Thoracic aorta (tissue), 2 donors: ENCODE results near the gene DYRK1B. TPM values are rescaled to one million over a fixed set of nuclear protein-coding genes. Genes with fewer than 3 reads are reported as not detected.

Experiments
- ATAC-seq: fragments of 150-250 bp; one replicate; pipeline ENCODE4 v1.8.0; 2017; ENCODE audit warnings: low read depth; ENCODE audit not compliant: insufficient number of reproducible peaks, low FRiP score
- DNase-seq: peaks from one replicate; pipeline ENCODE4 v3.0.0-alpha.2; 2020; ENCODE audit warnings: low spot score
- H3K27ac ChIP-seq, 2 donors: fragments of 200-600 bp; sonication (generic); 1 replicate in 1 of 2; 2 replicates in 1 of 2; pipeline ENCODE4 v1.5.1; 2016; ENCODE audit warnings: mild to moderate bottlenecking in 2 of 2, moderate library complexity in 2 of 2
- H3K27me3 ChIP-seq: fragments of 200-600 bp; sonication (generic); replicated peaks from 2 replicates; pipeline ENCODE4 v1.6.0; 2016; ENCODE audit warnings: mild to moderate bottlenecking; ENCODE audit not compliant: insufficient read depth
- H3K36me3 ChIP-seq: fragments of 200-600 bp; sonication (generic); one replicate; pipeline ENCODE4 v1.5.1; 2016
- H3K4me1 ChIP-seq, 2 donors: fragments of 200-600 bp; sonication (generic); 1 replicate in 1 of 2; 2 replicates in 1 of 2; pipeline versions ENCODE4 v1.5.1 to v1.6.0; 2016; ENCODE audit warnings: low read depth in 2 of 2, mild to moderate bottlenecking in 1 of 2; ENCODE audit not compliant: control insufficient read depth in 1 of 2
- H3K4me3 ChIP-seq: fragments of 200-600 bp; sonication (generic); 2 replicates; pipeline ENCODE4 v1.5.1; 2016; ENCODE audit warnings: mild to moderate bottlenecking
- H3K9me3 ChIP-seq: fragments of 200-600 bp; sonication (generic); 2 replicates; pipeline ENCODE4 v1.5.1; 2016
- CTCF ChIP-seq: fragments of 200-600 bp; sonication (generic); IDR thresholded peaks from one replicate; pipeline ENCODE4 v1.5.1; 2019; ENCODE audit warnings: antibody characterized with exemption
- total RNA-seq, 2 donors: library from RNA; depleted of rRNA; stranded (reverse); fragments of >200 nt; gene quantifications; one replicate each; pipeline versions ENCODE4 v1.1.0 to v1.2.3, GENCODE V29; 2016

Gene DYRK1B
- total RNA-seq, 2 donors from 2014 or later, result 8.9 to 10.2 TPM

GRCh38 chr19:39838569-39838968, 4.6 kb upstream of the DYRK1B start:
- no peak overlapping the region for H3K4me3 ChIP-seq
- no peak for DNase-seq
- H3K27me3 ChIP-seq, result no peaks in the 10 kb centered on the region
- peaks cover 30% of the 10 kb centered on the region for H3K36me3 ChIP-seq
- H3K9me3 ChIP-seq, result no peaks in the 10 kb centered on the region
- peaks cover 5 to 21% of the 10 kb centered on the region in 2 donors for H3K4me1 ChIP-seq
- TF ChIP-seq CTCF, result no peak
- ATAC-seq, result no peak
- no peak overlapping the region for H3K27ac ChIP-seq

- TF ChIP-seq CTCF, result no peak
- Histone ChIP-seq H3K27me3 (no peaks in the 10 kb centered on the region), H3K27ac (no peak overlapping the region), H3K36me3 (peaks cover 30% of the 10 kb centered on the region), H3K9me3 (no peaks in the 10 kb centered on the region), H3K4me1 (peaks cover 8 to 21% of the 10 kb centered on the region in 2 donors), H3K4me3 (no peak overlapping the region)
- ATAC-seq (no peak), DNase-seq (no peak)
Measured at GRCh38 chr19:39837978-39838377, 4.0 kb upstream of the DYRK1B start.

- Histone ChIP-seq H3K4me3 (peak overlapping the region; percentile 94), H3K9me3 (no peaks in the 10 kb centered on the region), H3K27ac (peak overlapping the region; percentile 47 to 78), H3K4me1 (peaks cover 7 to 15% of the 10 kb centered on the region in 2 donors), H3K36me3 (peaks cover 45% of the 10 kb centered on the region), H3K27me3 (no peaks in the 10 kb centered on the region)
- ATAC-seq, result no peak
- TF ChIP-seq CTCF, result no peak
- DNase-seq, result no peak
Measured at GRCh38 chr19:39834287-39834841, 402 bp upstream of the DYRK1B start.

- Histone ChIP-seq H3K4me3 (peak overlapping the region; percentile 94), H3K4me1 (peaks cover 7 to 15% of the 10 kb centered on the region in 2 donors), H3K27ac (peak overlapping the region; percentile 62 to 78), H3K27me3 (no peaks in the 10 kb centered on the region), H3K36me3 (peaks cover 38% of the 10 kb centered on the region), H3K9me3 (no peaks in the 10 kb centered on the region)
- DNase-seq (no peak), ATAC-seq (no peak)
- no peak for TF ChIP-seq CTCF
Measured at GRCh38 chr19:39833160-39833463, 850 bp downstream of the DYRK1B start.

GRCh38 chr19:39832341-39833083, 1.4 kb downstream of the DYRK1B start:
- H3K4me1 ChIP-seq, result peaks cover 7 to 15% of the 10 kb centered on the region in 2 donors
- H3K27me3 ChIP-seq, result no peaks in the 10 kb centered on the region

More at GRCh38 chr19:39832341-39833083, 1.4 kb downstream of the DYRK1B start:
- TF ChIP-seq CTCF, result no peak
- Histone ChIP-seq H3K27ac (peak overlapping the region; percentile 62 to 78), H3K36me3 (peaks cover 38% of the 10 kb centered on the region), H3K9me3 (no peaks in the 10 kb centered on the region), H3K4me3 (peak overlapping the region; percentile 94)
- no peak for ATAC-seq
- DNase-seq, result no peak
